ENCODE measurements around the gene ANAPC10.
A peak's percentile ranks its signal among the peaks of the same experiment; 100 is the strongest.

DNA sequence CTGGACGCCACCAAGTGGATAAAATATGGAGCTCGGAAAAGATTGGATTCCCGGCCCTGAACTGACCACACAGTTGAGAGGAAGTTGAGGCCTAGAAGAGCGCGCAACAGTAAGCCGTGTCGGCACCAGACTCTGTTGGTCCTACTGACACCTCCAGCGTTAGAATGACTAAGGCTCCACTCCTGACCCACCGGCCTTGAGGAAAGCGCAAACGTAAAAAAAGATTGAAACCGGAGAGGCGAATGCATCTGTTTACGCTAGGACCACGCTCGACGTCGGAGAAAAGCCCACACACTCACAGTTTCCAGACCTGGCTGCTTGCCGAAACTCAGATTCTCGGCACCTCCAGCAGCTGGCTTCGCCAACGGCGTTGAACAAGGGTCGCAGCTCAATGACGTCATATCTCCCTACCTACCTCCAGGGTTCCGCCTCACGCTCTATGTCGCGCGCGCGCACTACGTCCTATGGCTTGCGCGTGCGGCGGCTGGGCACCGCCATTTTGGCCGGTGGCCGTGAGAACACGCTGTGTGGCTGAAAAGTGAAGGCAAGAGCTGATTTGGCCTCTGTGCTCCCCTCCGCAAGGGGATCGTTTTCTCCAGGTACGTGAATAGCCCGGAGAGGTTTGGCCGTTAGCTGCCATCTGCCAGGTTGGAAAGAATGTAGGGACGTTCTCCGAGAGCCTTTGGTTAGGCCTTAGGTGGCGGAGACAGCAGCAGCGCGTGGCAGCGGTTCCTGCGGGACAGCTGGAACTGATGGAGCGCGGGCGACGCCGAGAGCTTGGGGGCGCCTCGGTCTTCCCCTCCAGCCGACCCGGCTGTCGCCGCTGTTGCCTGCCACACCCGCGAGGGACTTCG, at the start of gene ANAPC10, which contains the start of gene ABCE1:
- TF ChIP-seq POLR2AphosphoS5 (IDR thresholded peaks at IDR 0.05; ENCODE audit: low read depth, low read length) (peak; percentile 89), REST (IDR thresholded peaks at IDR 0.05; ENCODE audit: insufficient read depth in 1 of 2, low read depth in 2 of 2, low read length in 1 of 2) (no peak), SIN3A (IDR thresholded peaks at IDR 0.05; ENCODE audit: borderline replicate concordance, insufficient read depth, low read depth, low read length) (0 out of 2 replicates have a peak, but pooled peaks have one; percentile 90)
- TF ChIP-seq, protein P1, sequence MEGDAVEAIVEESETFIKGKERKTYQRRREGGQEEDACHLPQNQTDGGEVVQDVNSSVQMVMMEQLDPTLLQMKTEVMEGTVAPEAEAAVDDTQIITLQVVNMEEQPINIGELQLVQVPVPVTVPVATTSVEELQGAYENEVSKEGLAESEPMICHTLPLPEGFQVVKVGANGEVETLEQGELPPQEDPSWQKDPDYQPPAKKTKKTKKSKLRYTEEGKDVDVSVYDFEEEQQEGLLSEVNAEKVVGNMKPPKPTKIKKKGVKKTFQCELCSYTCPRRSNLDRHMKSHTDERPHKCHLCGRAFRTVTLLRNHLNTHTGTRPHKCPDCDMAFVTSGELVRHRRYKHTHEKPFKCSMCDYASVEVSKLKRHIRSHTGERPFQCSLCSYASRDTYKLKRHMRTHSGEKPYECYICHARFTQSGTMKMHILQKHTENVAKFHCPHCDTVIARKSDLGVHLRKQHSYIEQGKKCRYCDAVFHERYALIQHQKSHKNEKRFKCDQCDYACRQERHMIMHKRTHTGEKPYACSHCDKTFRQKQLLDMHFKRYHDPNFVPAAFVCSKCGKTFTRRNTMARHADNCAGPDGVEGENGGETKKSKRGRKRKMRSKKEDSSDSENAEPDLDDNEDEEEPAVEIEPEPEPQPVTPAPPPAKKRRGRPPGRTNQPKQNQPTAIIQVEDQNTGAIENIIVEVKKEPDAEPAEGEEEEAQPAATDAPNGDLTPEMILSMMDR (IDR thresholded peaks at IDR 0.05): peak; percentile 9; the same call in 1 of the 2 replicates
